ENCODE measurements around the gene HKDC1.
A peak's percentile ranks its signal among the peaks of the same experiment; 100 is the strongest.
"Not testable (repeated sequence)": the region's sequence is repeated elsewhere in the genome, so short reads cannot be mapped to it uniquely, and the experiment has no call there.

The HKDC1 gene, protein sequence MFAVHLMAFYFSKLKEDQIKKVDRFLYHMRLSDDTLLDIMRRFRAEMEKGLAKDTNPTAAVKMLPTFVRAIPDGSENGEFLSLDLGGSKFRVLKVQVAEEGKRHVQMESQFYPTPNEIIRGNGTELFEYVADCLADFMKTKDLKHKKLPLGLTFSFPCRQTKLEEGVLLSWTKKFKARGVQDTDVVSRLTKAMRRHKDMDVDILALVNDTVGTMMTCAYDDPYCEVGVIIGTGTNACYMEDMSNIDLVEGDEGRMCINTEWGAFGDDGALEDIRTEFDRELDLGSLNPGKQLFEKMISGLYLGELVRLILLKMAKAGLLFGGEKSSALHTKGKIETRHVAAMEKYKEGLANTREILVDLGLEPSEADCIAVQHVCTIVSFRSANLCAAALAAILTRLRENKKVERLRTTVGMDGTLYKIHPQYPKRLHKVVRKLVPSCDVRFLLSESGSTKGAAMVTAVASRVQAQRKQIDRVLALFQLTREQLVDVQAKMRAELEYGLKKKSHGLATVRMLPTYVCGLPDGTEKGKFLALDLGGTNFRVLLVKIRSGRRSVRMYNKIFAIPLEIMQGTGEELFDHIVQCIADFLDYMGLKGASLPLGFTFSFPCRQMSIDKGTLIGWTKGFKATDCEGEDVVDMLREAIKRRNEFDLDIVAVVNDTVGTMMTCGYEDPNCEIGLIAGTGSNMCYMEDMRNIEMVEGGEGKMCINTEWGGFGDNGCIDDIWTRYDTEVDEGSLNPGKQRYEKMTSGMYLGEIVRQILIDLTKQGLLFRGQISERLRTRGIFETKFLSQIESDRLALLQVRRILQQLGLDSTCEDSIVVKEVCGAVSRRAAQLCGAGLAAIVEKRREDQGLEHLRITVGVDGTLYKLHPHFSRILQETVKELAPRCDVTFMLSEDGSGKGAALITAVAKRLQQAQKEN

DNA sequence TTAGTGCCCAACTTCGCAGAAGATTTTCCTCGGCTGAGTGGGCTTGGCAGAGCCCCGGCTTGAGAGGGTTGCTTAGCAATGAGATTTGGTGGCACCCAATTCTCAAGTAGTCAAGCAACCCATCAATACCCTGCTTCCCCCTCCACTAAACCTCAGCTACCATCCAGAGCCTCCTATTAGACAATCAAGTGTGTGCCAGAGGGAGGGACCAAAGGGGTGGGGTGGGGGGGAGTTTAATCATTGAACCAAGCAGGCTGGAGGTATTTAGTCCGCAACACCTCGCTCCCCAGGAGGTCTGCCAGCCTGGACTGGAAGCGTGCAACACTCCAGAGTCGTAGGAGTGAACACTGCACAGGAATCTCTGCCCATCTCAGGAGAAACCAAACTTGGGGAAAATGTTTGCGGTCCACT lies at the start of gene HKDC1:
HKDC1 (plus strand) TSS at position 292 of the 411 bp plus-strand sequence; CDS start at position 396, 104 bp downstream.
- no peak for DNase-seq

DNA sequence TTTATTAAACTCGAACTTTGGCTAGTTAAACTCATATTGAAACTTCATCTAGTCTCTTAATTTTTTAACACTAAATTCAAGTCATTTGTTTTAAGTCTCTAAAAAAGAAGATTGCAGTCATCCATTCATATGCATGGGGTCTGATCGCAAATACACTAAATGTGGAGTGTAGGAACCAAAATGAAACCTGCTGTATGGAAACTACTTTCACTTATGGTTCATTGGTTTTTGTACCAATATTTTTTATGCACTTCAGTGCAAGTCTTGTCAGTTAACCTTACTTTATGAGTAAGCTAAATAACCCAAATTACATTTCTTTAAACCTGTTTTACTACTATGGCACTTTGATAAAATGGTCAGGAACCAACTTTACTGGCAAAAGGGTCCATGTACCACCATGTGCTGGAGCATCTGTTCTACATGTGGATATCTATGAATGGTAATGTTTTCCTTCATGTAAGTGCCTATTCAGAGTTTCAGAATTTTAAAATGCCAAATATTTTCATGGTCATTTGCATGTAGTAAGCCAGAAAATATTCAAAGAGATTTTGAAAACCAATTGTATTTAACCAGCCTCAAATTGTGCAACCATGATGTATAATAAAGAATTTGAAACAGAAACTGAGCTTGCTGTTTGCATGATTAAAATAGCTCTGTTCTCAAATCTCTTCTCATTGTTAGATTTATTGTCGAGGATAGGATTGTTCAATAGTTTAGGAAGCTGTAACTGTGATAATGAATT lies 47.7 kb upstream of the HKDC1 start:
- DNase-seq = no peak

DNA sequence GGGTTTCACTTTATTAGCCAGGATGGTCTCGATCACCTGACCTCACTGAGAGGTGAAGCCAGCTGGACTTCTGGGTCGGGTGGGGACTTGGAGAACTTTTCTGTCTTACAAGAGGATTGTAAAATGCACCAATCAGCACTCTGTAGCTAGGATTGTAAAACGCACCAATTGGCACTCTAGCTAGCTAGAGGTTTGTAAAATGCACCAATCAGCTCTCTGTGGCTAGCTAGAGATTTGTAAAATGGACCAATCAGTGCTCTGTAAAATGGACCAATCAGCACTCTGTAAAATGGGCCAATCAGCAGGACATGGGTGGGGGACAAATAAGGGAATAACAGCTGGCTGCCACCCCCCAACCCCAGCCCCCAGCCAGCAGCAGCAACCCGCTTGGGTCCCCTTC lies 44.8 kb upstream of the HKDC1 start:
- DNase-seq = not testable (repeated sequence)

DNA sequence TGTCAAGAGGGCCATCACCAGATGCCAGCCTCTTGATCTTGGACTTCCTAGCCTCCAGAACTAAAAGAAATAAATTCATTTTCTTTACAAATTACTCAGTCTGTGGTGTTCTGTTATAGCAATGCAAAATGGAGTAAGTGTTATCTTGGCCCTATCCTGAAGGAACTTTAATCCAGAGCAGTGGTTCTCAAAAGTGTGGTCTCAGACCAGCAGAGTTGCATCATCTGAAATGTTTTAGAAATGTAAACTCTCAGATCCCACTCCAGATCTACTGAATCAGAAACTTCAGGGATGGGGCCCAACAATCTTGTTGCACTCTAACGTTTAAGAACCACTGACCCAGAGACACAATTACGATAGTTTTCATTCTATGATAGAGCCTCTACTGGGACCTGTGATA lies 43.3 kb upstream of the HKDC1 start:
- DNase-seq = no peak

DNA sequence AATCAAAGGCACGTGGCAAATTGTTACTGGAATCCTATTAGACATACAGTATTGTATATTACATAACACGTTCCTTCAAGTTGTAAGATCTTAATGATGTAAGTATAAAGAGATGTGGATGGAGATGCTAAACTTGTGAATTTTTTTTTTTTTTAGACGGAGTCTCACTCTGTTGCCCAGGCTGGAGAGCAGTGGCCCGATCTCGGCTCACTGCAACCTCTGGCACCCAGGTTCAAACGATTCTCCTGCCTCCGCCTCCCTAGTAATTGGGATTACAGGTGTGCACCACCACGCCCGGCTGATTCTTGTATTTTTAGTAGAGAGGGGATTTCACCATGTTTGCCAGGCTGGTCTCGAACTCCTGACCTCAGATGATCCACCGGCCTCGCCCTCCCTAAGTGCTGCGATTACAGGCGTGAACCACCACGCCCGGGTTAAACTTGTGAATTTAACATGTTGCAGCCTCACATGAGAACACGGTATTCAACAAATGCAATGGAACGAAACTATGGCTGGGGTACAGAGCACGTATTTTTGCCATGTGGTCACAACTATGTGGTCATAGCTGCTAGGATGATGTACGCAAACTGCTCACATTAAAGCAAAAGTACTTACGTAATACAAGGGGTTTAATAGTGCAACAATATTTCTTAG lies 40.9 kb upstream of the HKDC1 start:
- peak; percentile 18 for DNase-seq

DNA sequence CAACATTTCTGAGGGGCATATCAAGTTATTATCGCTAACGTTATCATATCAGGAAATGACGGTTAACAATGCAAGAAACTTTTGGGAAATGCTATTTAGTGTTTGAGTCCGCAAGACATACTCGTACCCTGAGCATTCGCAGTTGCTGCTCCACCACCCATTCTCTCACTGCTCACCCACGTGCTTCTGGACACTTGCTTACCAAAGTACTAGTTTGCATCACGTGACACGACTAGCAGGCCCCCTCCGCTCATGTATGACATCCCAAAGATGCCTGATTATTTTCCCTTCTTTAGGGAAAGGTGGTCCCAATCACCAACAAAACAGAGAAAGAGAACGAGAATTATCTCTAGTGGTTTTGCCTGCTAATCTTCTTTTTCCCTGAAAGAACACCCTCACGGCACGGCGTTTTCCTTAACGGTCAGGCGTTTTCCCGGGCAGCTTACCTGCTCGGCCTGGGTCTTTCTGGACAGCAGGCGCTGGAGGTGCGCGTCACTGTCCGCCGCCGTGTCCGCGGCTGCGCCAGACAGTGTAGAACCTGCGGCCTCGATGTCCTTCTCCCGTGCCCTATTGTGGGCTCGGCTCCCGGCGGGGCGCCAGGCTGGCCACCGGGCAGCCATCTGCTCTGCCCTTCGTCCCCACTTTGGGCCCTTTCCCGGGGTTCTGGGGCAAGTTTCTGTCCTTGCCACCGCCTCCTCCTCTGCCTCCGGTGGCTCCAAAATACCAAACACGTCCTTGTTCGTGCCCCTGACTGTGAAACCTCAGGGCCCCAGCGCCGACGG lies 40.2 kb upstream of the HKDC1 start, which contains the start of gene SUPV3L1:
SUPV3L1 (plus strand) TSS at position 492 of the 782 bp plus-strand sequence; CDS start at position 550, 58 bp downstream.
- peak; percentile 84 for DNase-seq

DNA sequence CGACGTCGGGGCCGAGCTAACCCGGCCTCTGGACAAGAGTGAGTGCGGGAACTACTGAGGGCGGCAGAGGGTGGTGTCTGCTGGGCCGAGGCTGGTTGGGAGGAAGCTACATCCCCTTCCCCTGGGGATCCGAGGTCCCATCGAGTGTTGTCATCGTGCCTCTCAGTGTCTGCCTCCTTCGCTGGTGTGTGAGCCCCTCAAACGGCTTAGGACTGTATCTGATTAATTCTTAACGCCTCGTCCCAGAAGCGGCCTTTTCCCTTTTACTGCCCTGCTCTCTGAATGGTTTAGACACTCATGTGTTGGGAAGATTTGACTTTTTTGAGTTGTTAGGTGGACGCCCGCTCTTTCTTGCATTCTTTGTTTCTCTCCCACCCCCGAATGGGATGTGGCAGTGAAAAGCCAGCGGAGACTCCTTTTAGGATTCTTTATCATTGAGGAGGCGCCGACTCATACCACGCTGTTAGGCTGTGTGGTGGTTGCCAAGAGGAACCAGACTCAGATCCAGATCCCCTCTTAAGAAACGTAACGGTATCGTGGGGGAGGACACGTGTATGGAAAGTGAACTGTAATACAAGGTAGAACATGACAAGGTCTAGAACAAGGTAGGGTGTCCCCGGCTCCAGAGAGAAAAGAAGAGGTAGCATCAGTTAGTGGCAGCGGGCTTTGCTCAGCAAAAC lies 39.5 kb upstream of the HKDC1 start:
- no peak for DNase-seq

DNA sequence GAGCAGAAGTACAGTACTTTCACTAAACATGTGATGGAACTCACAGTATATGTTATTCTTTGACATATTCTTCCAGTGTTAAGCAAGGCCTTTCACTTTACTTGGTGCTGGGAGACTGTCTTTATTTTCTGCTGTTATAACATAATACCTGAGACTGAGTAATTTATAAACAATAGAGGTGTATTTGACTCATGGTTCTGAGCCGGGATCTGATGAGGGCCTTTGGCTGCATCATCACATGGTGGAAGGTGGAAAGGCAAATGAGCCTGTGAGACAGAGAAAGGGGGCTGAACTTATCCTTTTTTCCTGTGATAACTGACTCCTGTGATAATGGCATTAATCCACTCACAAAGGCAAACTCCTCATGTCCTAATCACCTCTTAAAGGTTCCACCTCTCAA lies 38.7 kb upstream of the HKDC1 start:
- no peak for DNase-seq

DNA sequence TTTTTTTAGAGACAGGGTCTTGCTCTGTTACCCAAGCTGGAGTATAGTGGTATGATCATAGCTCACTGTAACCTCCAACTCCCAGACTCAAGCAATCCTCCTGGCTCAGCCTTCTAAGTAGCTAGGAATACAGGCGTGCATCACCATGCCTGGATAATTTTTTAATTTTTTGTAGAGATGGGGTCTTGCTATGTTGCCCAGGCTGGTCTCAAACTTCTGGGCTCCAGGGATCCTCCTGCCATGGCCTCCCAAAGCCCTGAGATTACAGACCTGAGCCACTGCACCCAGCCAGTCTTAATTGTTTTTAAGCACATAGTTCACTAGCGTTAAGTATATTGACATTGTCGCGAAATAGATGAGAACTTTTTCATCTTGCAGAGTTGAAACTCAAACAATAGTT lies 38.1 kb upstream of the HKDC1 start:
- no peak for DNase-seq

DNA sequence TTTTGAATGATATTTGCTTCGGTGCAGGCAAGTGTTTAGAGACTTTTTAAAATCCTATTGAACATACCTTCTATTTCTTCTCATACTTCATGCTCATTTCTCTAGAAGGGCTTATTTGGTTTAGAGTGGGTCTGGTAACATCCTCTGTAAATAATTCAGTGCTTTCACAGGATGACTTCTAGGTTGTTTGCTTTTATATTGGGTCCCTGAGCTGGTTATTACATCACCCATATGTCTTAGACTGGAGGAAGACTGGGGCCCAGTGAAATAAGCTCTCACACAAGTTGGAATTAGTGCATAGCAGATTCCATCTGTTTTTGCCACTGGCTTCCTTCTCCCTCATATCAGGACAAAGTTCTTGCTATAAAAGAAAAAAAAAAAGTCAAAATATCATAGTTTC lies 33.6 kb upstream of the HKDC1 start:
- DNase-seq = no peak

DNA sequence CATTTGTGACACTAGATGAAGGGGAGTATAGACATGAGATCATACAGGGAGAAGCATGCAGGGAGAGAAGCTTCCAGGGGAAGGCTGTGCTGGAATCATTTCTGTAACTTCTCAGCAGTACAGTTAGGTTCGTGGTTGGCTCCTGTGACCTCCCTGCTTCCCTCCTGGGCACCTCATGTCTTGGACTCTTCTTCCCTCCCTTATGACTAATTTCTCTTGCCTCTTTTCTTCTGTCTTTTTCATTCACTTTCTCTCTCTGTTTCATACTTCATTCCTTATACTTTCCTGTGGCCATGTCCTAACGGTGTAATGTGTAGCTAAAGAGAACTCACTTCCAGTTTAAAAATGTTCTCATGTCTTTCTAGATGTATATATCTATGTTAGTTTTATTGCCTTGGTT lies 19.1 kb upstream of the HKDC1 start:
- DNase-seq = no peak

DNA sequence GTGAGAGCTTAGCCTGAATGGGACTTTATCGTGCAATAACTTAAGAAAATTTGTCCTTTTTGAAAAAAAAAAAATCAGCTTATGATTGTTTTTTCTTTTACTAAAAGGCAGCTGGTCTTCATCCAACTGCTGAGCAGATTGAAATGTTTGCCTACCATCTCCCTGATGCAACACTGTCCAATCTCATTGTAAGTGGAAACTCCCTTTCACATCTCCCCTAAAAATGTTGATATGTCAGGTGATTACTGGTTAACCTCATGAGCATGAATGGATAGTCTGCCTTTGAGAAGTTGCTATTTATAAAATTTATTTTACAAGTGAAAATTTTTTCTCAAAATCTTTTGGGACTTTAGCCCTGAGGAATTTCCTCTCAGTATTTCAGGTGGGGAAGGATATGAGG lies 17.8 kb upstream of the HKDC1 start:
- no peak for DNase-seq

DNA sequence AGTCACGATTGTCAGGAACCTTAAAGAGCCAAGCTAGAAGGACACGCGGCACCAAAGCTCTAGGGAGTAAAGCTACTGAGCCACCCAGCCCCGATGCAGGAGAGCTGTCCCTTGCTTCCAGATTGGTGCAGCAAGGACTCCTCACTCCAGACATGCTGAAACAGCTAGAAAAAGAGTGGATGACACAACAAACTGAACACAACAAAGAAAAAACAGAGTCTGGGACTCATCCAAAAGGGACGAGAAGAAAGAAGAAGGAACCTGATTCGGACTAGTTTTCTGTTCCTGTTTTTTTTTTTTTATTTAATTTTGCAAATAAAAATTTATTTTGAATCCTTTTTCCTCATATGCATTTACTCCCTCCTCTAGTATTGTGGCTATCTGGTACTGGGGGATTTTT lies 11.4 kb upstream of the HKDC1 start:
- no peak for DNase-seq

DNA sequence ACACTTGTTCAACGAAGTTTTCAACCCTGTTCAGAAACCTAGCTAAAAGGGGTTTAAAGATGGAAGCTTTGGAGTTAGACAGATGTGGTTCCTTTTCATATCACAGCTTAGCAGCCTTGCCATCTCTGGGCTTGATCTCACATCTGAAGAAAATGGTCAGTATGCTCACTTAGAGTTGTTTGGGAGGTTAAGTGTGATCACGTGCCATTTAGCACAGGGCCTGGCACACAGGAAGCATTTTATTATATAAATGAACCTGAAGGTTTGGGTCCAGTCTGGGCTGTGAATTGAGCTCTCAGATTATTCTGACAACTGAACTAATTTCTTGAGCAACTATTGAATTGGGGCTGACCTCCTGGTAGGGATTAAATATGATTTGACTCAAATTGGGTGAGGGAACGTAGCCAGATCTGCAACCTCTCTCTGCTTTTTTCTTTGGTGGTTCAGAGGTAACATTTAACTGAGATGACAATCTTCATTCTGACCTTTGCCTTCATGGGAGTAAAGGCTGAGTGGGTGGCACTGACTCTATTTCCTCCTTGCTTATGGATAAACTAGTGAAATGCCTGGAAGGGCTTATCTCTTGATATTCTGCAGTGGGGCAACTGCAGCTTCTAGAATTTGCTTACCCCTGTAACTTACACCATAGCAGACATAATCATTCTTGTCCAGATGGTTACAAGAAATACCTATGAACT lies 10.2 kb upstream of the HKDC1 start:
- no peak for DNase-seq

DNA sequence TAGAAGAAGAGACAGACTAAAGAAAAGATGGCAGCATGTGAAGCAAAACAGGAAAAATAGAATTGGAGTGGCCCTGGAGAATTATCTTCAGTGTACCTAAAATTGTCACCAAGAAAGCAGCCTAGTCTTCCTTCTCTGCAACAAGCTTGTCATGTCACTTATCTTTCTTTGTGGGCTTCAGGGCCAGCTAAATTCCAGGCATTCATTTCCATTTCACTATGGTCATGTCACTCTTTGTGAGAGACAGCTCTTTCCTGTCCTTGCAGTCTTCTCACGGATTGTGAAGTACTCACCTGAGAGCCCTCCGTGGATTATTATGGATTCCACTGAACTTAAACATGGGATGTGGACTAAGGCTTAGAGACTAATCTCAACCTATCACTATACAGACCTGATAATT lies 9.0 kb upstream of the HKDC1 start:
- no peak for DNase-seq

DNA sequence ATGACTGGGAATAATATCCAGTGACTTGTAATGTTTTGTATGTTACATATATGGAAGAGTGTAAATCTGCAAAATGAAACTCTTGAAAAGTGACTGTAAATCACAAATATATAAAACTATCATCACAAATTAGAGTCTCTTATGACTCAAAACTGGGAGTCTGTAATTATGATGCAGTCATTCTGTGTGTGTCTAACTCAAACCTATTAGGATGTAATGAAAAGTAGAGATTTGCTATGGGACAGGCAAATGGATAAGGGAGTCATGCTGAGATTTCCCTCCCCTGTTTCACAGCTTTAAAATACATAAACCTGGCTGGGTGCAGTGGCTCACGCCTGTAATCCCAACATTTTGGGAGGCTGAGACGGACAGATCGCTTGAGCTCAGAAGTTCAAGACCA lies 8.6 kb upstream of the HKDC1 start:
- DNase-seq = no peak

DNA sequence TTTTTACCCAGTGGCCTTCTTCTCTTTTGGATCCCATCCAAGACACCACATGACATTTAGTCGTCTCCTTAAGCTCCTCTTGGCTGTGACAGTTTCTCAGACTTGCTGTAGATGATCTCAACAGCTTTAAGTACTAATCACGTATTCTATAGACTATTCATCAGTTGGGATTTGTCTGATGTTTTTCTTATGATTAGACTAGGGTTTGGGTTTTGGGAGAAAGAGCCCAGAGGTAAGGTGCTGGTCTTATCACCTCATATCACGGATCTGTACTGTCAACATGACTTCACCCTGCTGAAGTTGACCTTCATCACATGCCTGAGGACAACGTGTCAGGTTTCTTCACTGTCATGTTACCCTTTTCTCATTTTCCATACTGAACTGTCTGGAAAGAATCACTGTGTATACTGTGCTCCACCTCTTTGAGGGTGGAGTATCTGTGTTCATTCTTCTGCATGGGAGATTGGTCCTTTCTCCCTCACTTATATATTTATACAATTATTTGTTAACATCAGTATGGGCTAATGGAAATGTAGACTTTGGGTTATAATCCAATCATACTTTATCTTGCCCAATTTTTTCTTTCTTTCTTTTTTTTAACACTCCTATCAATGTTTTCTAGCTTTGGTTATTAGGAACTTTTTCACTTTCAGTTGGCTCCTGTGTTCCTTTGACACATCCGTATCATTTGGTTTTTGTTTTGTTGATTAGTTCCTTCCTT lies 6.4 kb upstream of the HKDC1 start:
- no peak for DNase-seq

DNA sequence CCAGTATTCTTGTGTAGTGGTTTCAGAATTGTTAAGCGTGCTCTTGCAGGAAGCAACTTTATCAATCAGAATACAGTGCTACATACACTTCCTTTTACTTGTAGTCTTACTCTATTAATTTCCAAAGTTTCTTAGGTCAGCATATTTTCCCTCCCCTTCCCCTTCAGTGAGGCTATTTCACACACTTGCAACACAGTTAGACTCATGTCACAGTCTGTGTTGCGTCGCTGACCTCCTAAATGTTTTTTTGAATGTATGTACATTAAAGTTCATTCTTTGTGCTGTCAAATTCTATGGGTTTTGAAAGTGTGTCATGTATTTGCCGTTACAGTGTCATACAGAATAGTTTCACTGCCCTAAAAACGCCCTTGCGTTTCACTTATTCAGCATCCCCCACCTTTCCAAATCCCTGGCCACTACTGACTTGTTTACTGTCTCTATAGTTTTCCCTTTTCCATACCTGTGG lies 5.4 kb upstream of the HKDC1 start:
- no peak for DNase-seq

DNA sequence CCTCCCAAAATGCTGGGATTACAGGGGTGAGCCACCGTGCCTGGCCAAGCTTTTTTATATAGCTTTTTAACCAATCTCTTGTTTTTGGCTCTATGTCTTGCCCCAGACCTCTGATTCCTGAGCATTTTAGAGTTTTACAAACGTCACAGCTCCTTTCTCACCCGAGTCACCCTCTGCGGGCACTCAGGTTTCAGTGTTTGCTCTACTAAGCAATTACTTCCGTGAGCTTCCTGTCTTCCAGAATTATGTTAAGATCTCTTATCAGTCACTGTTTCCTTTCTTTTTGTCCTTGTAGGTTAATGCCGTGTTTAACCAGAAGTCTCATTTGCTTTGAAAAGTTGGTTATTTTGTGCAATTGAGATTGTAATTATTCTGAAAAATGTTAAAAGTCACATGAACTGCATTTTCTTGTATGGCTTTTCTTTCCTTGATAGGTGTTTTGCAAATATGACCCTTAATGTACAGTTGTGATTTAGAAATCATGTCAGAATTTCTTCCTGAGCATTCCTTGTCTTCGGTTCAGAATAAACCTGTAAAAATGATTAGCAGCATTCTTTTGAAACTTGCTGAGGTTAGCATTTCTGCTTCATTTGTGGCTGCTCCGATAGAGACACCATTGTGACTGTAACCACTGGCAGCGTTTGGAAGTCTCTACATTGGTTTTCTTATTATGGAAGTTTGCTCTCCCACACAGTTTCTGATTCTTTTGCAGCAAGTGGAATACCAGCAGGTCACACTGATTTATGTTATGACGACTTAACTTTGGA lies 4.5 kb upstream of the HKDC1 start:
- DNase-seq = no peak
